GM10847 (cell line): ENCODE data around the gene CACNA2D2.

Experiments used
- POLR2A ChIP-seq: IDR thresholded peaks from 2 replicates; pipeline ENCODE4 v1.6.1; 2011; ENCODE audit not compliant: insufficient read length; ENCODE audit errors: extremely low read depth

CACNA2D2 gene

GRCh38 chr3:50503504-50504342 is at the start of gene CACNA2D2:
TSS of gene CACNA2D2 (minus strand) at chr3:50503634. CDS start at chr3:50503423, 211 bp downstream.
- TF ChIP-seq POLR2A, result no peak

GRCh38 chr3:50552598-50552997 is 49.2 kb upstream of the CACNA2D2 start:
- no peak for TF ChIP-seq POLR2A

GRCh38 chr3:50551681-50552435 is 48.4 kb upstream of the CACNA2D2 start:
- TF ChIP-seq POLR2A, result no peak

GRCh38 chr3:50551054-50551659 is 47.7 kb upstream of the CACNA2D2 start:
- TF ChIP-seq POLR2A, result no peak

- TF ChIP-seq POLR2A, result no peak
Observed at GRCh38 chr3:50550079-50550736, 46.8 kb upstream of the CACNA2D2 start.

- TF ChIP-seq POLR2A, result no peak
Observed at GRCh38 chr3:50549226-50549625, 45.8 kb upstream of the CACNA2D2 start.

- no peak for TF ChIP-seq POLR2A
Observed at GRCh38 chr3:50545781-50546180, 42.3 kb upstream of the CACNA2D2 start.

GRCh38 chr3:50542177-50543034 is 39.0 kb upstream of the CACNA2D2 start:
- TF ChIP-seq POLR2A, result no peak

GRCh38 chr3:50539356-50540286 is 36.2 kb upstream of the CACNA2D2 start:
- no peak for TF ChIP-seq POLR2A

GRCh38 chr3:50537421-50538129 is 34.1 kb upstream of the CACNA2D2 start:
- no peak for TF ChIP-seq POLR2A

GRCh38 chr3:50536471-50537180 is 33.2 kb upstream of the CACNA2D2 start:
- TF ChIP-seq POLR2A, result no peak

- no peak for TF ChIP-seq POLR2A
Observed at GRCh38 chr3:50534681-50535330, 31.4 kb upstream of the CACNA2D2 start.
